Panc1 (cell line): ENCODE measurements around the gene SAMD4B. TPM values are rescaled to one million over a fixed set of nuclear protein-coding genes. Genes with fewer than 3 reads are reported as not detected.

Source experiments
- ATAC-seq: fragments of 200-7000 bp; cut with Tn5 transposase; 2 replicates; pipeline ENCODE4 v1.9.1; 2020; ENCODE audit warnings: mild to moderate bottlenecking, moderate library complexity
- BruUV-seq: library from RNA; stranded (reverse); fragments of 400-500 nt; replicated peaks from 2 replicates; lab custom pipeline; 2021; lab: Mats Ljungman, UMichigan
- CTCF ChIA-PET: fragments of 300-600 bp; sonication (Branson Sonifier 250); formaldehyde crosslinking; loops from one replicate; lab custom pipeline; 2022; ENCODE audit warnings: antibody characterized with exemption; lab: Charles Lee
- POLR2A ChIA-PET: fragments of 300-600 bp; sonication (Branson Sonifier 250); formaldehyde crosslinking; loops from one replicate; lab custom pipeline; 2022; ENCODE audit warnings: antibody characterized with exemption; lab: Charles Lee
- DNase-seq: peaks from one replicate; pipeline ENCODE4 v3.0.0-alpha.2; 2010; ENCODE audit warnings: low read depth, low spot score
- H3K27ac ChIP-seq: 2 replicates; pipeline ENCODE4 v1.5.1; 2011; ENCODE audit warnings: mild to moderate bottlenecking, low read length, inconsistent platforms
- H3K27me3 ChIP-seq: fragments of 200-500 bp; sonication (Bioruptor generic); 2 replicates; pipeline ENCODE4 v1.6.0; 2014; ENCODE audit warnings: low read length, inconsistent platforms; ENCODE audit not compliant: control insufficient read depth, insufficient read depth
- H3K36me3 ChIP-seq: fragments of 200-500 bp; sonication (Bioruptor generic); 2 replicates; pipeline ENCODE4 v1.5.1; 2014; ENCODE audit warnings: inconsistent platforms, mild to moderate bottlenecking, low read length, moderate library complexity; ENCODE audit not compliant: control insufficient read depth, insufficient read depth
- H3K4me1 ChIP-seq: 2 replicates; pipeline ENCODE4 v1.5.1; 2011; ENCODE audit warnings: inconsistent platforms, mild to moderate bottlenecking, low read length, moderate library complexity; ENCODE audit not compliant: control insufficient read depth, insufficient read depth
- H3K4me3 ChIP-seq, 2 experiments: 2 replicates each; pipeline ENCODE4 v1.5.1; 2011 to 2012; ENCODE audit warnings: low read depth in 2 of 2, low read length in 2 of 2, mild to moderate bottlenecking in 2 of 2, inconsistent platforms in 1 of 2, moderate library complexity in 1 of 2
- H3K9me3 ChIP-seq: fragments of 200-500 bp; sonication (Bioruptor generic); 2 replicates; pipeline ENCODE4 v1.5.1; 2014; ENCODE audit warnings: low read depth, mild to moderate bottlenecking, inconsistent platforms, low read length, moderate library complexity; ENCODE audit not compliant: control insufficient read depth, insufficient read depth
- CTCF ChIP-seq: fragments of 450-650 bp; IDR thresholded peaks from 2 replicates; pipeline ENCODE4 v1.5.1; 2017; ENCODE audit warnings: mild to moderate bottlenecking
- POLR2AphosphoS5 ChIP-seq: IDR thresholded peaks from 2 replicates; pipeline ENCODE4 v1.6.1; 2012; ENCODE audit warnings: mild to moderate bottlenecking, low read depth, low read length, moderate library complexity
- REST ChIP-seq, 2 experiments: IDR thresholded peaks; 2 replicates each; pipeline ENCODE4 v1.6.1; 2011 to 2012; ENCODE audit warnings: low read depth in 2 of 2, control low read depth in 1 of 2, low read length in 1 of 2, mild to moderate bottlenecking in 1 of 2, moderate library complexity in 1 of 2; ENCODE audit not compliant: insufficient read depth in 1 of 2
- SIN3A ChIP-seq: IDR thresholded peaks from 2 replicates; pipeline ENCODE4 v1.6.1; 2012; ENCODE audit warnings: low read depth, mild to moderate bottlenecking, low read length, moderate library complexity, borderline replicate concordance; ENCODE audit not compliant: insufficient read depth
- TCF7L2 ChIP-seq: IDR thresholded peaks from 2 replicates; pipeline ENCODE4 v1.6.1; 2011; ENCODE audit warnings: mild to moderate bottlenecking, low read depth, low read length, inconsistent platforms
- in situ Hi-C: cut with HindIII; loops from 2 replicates; pipeline ENCODE4 v1.10.0; 2016; ENCODE audit warnings: low sequenced_read_pairs, low pct_unique_long_range_greater_than_20kb
- intact Hi-C: fragments of 100-400 bp; cut with micrococcal nuclease; formaldehyde crosslinking; loops from one replicate; pipeline ENCODE4 v1.10.0; 2022; ENCODE audit not compliant: unreplicated experiment
- total RNA-seq: library from RNA; stranded (reverse); gene quantifications from one replicate; pipeline ENCODE4 v1.2.1, GENCODE V29; 2021; ENCODE audit not compliant: unreplicated experiment

The SAMD4B gene
- total RNA-seq, 1 experiment from 2014 or later = 1,339 TPM

- H3K36me3 ChIP-seq = no peaks in the 10 kb centered on the region
- no peaks in the 10 kb centered on the region; the same call in 1 of the 2 replicates for H3K4me1 ChIP-seq
- DNase-seq = no peak
- no TSS peak for BruUV-seq
- no peak for TF ChIP-seq REST (IDR thresholded peaks at IDR 0.05; ENCODE audit: insufficient read depth in 1 of 2, low read depth in 2 of 2, low read length in 1 of 2)
- TF ChIP-seq SIN3A = no peak
- no peak for TF ChIP-seq TCF7L2
- no peak for TF ChIP-seq CTCF
- TF ChIP-seq POLR2AphosphoS5 = no peak
- in situ Hi-C loops (loop anchor here (10.0 kb wide), 1 partner anchor 47 kb away; the partner anchor contains the start of gene SAMD4B), intact Hi-C loops (no loop called here)
- no peak overlapping the region for H3K27ac ChIP-seq
- POLR2A ChIA-PET = interaction anchor here (0.9 kb wide), 1 partner anchor 125 kb away, joined by 3 read pairs; no protein-coding TSS in a partner anchor
- H3K9me3 ChIP-seq = no peaks in the 10 kb centered on the region
- H3K27me3 ChIP-seq = peaks cover 14% of the 10 kb centered on the region
- no peak overlapping the region for H3K4me3 ChIP-seq
- CTCF ChIA-PET = interaction anchor here (0.6 to 1.2 kb wide), 4 partner anchors 15 to 87 kb away, joined by 3 to 4 read pairs (median 4); no protein-coding TSS in a partner anchor
- peak; percentile 49 for ATAC-seq
Measured at GRCh38 chr19:39297931-39298634, 44.1 kb upstream of the SAMD4B start.

- ChIA-PET CTCF (interaction anchor here (1.0 to 1.1 kb wide), 2 partner anchors 28 to 31 kb away, joined by 3 to 4 read pairs; no protein-coding TSS in a partner anchor), POLR2A (interaction anchor here (0.6 to 0.9 kb wide), 5 partner anchors 17 to 137 kb away, joined by 3 to 9 read pairs (median 3); partner anchors contain the start of genes RPS16 and SAMD4B)
- no peak for ATAC-seq
Measured at GRCh38 chr19:39299404-39299803, 42.8 kb upstream of the SAMD4B start.

More at GRCh38 chr19:39299404-39299803, 42.8 kb upstream of the SAMD4B start:
- no peaks in the 10 kb centered on the region; the same call in 1 of the 2 replicates for H3K4me1 ChIP-seq
- no peaks in the 10 kb centered on the region for H3K36me3 ChIP-seq
- no peak for TF ChIP-seq SIN3A
- TF ChIP-seq CTCF = no peak
- TF ChIP-seq POLR2AphosphoS5 = no peak
- no peak for TF ChIP-seq TCF7L2
- TF ChIP-seq REST (IDR thresholded peaks at IDR 0.05; ENCODE audit: insufficient read depth in 1 of 2, low read depth in 2 of 2, low read length in 1 of 2) = no peak
- BruUV-seq = no TSS peak
- in situ Hi-C loops = loop anchor here (10.0 kb wide), 1 partner anchor 45 kb away; the partner anchor contains the start of gene SAMD4B
- no peaks in the 10 kb centered on the region for H3K9me3 ChIP-seq
- no peak overlapping the region for H3K4me3 ChIP-seq
- no peak for DNase-seq
- intact Hi-C loops = no loop called here
- H3K27me3 ChIP-seq = peaks cover 7% of the 10 kb centered on the region; the same call in 1 of the 2 replicates
- H3K27ac ChIP-seq = no peak overlapping the region
